Esophagus muscularis mucosa (tissue), 4 donors: ENCODE results near the gene MBOAT2. TPM values are rescaled to one million over a fixed set of nuclear protein-coding genes. Genes with fewer than 3 reads are reported as not detected.

ENCODE experiments used
- DNase-seq: peaks from one replicate; pipeline ENCODE4 v3.0.0-alpha.2; 2017; ENCODE audit errors: extremely low spot score
- H3K27ac ChIP-seq, 4 donors: fragments of 200-600 bp; sonication (generic); replicated peaks in 1 of 4; 1 replicate in 3 of 4; 2 replicates in 1 of 4; pipeline ENCODE4 v1.5.1; 2016 to 2019; ENCODE audit warnings: mild to moderate bottlenecking in 1 of 4
- H3K27me3 ChIP-seq, 4 donors: fragments of 200-600 bp; sonication (generic); one replicate each; pipeline versions ENCODE4 v1.5.1 to v1.6.0; 2016 to 2019
- H3K36me3 ChIP-seq, 4 donors: fragments of 200-600 bp; sonication (generic); one replicate each; pipeline ENCODE4 v1.5.1; 2016 to 2019
- H3K4me1 ChIP-seq, 4 donors: fragments of 200-600 bp; sonication (generic); one replicate each; pipeline ENCODE4 v1.5.1; 2016 to 2019
- H3K4me3 ChIP-seq, 4 donors: fragments of 200-600 bp; sonication (generic); 1 replicate in 2 of 4; 2 replicates in 2 of 4; pipeline ENCODE4 v1.5.1; 2016 to 2019; ENCODE audit warnings: mild to moderate bottlenecking in 4 of 4, moderate library complexity in 1 of 4
- H3K9me3 ChIP-seq, 4 donors: fragments of 200-600 bp; sonication (generic); 1 replicate in 3 of 4; 2 replicates in 1 of 4; pipeline ENCODE4 v1.5.1; 2016 to 2019
- EP300 ChIP-seq: sonication (generic); formaldehyde crosslinking; IDR thresholded peaks from one replicate; pipeline ENCODE4 v1.6.1; 2017; ENCODE audit warnings: antibody characterized with exemption
- POLR2A ChIP-seq: fragments of 450-650 bp; IDR thresholded peaks from one replicate; pipeline ENCODE4 v1.6.1; 2017; ENCODE audit warnings: antibody characterized with exemption, moderate library complexity, mild to moderate bottlenecking, low read depth
- POLR2AphosphoS5 ChIP-seq, 2 donors: sonication (generic); formaldehyde crosslinking; IDR thresholded peaks; one replicate each; pipeline ENCODE4 v1.6.1; 2017; ENCODE audit warnings: antibody characterized with exemption in 2 of 2
- WGBS: methylation state at CpG from one replicate; pipeline ENCODE4 v1.1.5; 2018; 5-methylcytosine and 5-hydroxymethylcytosine counted together
- intact Hi-C: fragments of 100-400 bp; cut with DNase I; formaldehyde crosslinking; loops from one replicate; pipeline ENCODE4 v1.15.1; 2023
- total RNA-seq, 4 donors: library from RNA; depleted of rRNA; stranded (reverse); fragments of >200 nt; gene quantifications; one replicate each; pipeline versions ENCODE4 v1.1.0 to v1.2.1, GENCODE V29; 2016
- TF ChIP-seq, protein P1 (sequence below), 3 experiments: fragments of 200-600 bp in 2 of 3; fragments of 450-650 bp in 1 of 3; sonication (generic) in 2 of 3; IDR thresholded peaks; one replicate each; pipeline ENCODE4 v1.5.1; 2017 to 2019; ENCODE audit warnings: antibody characterized with exemption in 3 of 3, mild to moderate bottlenecking in 2 of 3, moderate library complexity in 1 of 3

Gene MBOAT2
- total RNA-seq, 4 donors from 2014 or later, result 14.1 to 19.9 (median 17.0) TPM

DNA sequence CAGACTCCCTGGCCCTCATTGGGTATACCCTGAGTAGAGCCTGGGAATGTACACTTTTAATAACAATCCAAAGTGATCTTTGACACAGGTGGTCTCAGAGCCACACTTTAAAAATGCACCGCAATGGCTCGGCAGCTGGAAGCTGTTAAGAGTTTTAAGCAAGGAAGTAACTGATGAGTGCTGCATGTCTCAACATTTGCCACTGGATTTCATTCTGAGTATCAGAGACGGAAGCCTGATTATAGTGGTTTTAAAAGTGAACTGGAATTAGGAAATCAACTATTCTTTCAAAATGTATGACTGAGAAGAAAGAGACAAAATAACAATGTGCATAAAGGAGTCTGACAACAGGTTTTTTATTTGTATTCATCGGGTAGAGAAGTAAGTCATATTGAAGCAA lies 7.5 kb downstream of the MBOAT2 start:
- no peaks in the 10 kb centered on the region for H3K36me3 ChIP-seq
- WGBS, result 70% methylated on average over 4 of the region's 4 CpGs
- TF ChIP-seq, protein P1, sequence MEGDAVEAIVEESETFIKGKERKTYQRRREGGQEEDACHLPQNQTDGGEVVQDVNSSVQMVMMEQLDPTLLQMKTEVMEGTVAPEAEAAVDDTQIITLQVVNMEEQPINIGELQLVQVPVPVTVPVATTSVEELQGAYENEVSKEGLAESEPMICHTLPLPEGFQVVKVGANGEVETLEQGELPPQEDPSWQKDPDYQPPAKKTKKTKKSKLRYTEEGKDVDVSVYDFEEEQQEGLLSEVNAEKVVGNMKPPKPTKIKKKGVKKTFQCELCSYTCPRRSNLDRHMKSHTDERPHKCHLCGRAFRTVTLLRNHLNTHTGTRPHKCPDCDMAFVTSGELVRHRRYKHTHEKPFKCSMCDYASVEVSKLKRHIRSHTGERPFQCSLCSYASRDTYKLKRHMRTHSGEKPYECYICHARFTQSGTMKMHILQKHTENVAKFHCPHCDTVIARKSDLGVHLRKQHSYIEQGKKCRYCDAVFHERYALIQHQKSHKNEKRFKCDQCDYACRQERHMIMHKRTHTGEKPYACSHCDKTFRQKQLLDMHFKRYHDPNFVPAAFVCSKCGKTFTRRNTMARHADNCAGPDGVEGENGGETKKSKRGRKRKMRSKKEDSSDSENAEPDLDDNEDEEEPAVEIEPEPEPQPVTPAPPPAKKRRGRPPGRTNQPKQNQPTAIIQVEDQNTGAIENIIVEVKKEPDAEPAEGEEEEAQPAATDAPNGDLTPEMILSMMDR (IDR thresholded peaks at IDR 0.05), result no peak
- TF ChIP-seq EP300 (no peak), POLR2AphosphoS5 (IDR thresholded peaks at IDR 0.05) (no peak)
- no peak overlapping the region for H3K27ac ChIP-seq
- no peak for DNase-seq
- no peaks in the 10 kb centered on the region for H3K9me3 ChIP-seq
- peaks cover 0 to 1% (median 0%) of the 10 kb centered on the region in 4 donors for H3K4me1 ChIP-seq
- no peaks in the 10 kb centered on the region for H3K27me3 ChIP-seq
- intact Hi-C loops, result no loop called here
- no peak overlapping the region for H3K4me3 ChIP-seq

DNA sequence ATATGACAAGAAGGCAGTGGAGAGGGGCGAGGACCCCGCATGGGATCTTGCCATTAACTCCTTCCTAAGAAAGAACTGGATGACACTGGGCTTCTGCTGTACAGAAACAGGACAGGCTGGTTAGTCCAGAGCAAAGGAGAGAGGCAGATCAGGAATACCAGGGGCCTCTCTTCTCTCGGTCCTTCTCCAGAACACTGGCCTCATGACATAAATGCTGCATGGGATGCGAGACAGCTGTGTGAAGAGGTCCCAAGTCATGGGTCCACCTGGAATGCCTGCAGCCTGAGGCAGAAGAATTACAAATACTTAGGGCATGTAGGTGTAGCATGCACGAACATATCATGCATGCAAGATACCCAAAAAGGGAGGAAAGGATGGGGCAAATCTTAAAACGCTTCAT lies 9.1 kb downstream of the MBOAT2 start:
- no peak for DNase-seq
- H3K4me3 ChIP-seq, result no peak overlapping the region
- intact Hi-C loops, result no loop called here
- WGBS, result 88% methylated on average over 6 of the region's 6 CpGs
- H3K27me3 ChIP-seq, result no peaks in the 10 kb centered on the region
- H3K27ac ChIP-seq, result no peak overlapping the region
- TF ChIP-seq POLR2A, result no peak
- TF ChIP-seq, protein P1 (IDR thresholded peaks at IDR 0.05), result no peak
- no peak for TF ChIP-seq POLR2AphosphoS5 (IDR thresholded peaks at IDR 0.05)
- TF ChIP-seq EP300, result no peak
- no peaks in the 10 kb centered on the region for H3K9me3 ChIP-seq
- H3K4me1 ChIP-seq, result no peaks in the 10 kb centered on the region
- H3K36me3 ChIP-seq, result no peaks in the 10 kb centered on the region

DNA sequence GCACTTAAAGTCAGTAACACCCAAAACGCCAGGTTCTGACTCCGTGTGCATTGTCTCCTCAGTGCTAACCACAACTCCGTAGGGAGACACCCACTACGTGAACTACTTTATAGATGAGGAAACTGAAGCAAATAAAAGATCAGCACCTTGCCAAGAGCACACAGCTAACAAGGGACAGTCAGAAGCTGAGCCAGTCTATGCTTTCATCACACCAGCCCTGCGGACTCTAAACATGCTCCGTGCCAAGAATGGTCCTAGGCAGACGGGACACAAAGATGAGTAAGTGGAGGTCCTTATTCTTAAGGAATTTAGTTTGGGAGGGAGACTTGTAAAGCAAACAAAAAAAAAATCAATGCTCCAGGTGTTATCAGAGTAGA lies 9.6 kb downstream of the MBOAT2 start:
- intact Hi-C loops, result no loop called here
- H3K36me3 ChIP-seq, result no peaks in the 10 kb centered on the region

DNA sequence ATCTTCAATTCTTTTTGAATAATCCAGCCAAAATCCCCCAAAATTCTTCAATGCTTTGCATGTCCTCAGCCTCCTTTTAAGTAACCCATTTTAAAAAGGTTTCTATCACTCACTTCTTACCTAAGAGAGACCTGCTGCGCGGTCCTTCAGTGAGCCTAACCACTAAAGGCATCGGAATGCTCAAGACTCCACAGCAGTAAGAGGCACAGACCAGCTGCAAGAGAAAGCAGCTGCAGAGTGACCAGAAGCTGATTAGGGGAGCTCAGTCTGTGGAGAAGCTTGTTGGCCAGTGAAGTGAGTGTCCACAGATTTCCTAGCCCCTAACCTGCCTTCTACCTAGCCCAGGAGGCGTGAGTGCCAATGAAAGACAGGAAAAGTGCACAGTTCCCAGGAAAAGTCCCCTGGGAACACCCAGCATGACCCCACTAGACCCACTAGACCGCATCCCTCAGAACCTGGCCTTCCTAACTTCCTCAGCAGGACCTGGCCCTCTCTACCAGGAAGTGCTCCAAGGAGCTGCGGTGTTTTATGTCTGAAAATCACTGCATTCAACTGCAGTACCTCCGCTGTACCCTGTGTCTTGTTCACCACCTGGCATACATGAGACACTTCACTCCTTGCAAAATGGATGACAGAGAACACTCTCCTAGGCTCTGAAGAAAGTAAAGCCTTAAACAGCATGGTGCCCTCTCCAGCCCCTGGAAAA lies 10.1 kb downstream of the MBOAT2 start:
- intact Hi-C loops, result no loop called here

More for the DNA sequence above, 9.6 kb downstream of the MBOAT2 start:
- no peaks in the 10 kb centered on the region for H3K9me3 ChIP-seq
- no peak overlapping the region for H3K27ac ChIP-seq
- TF ChIP-seq POLR2A, result no peak
- no peaks in the 10 kb centered on the region for H3K4me1 ChIP-seq
- WGBS, result 90% methylated on average over 7 of the region's 7 CpGs
- H3K27me3 ChIP-seq, result no peaks in the 10 kb centered on the region
- no peak overlapping the region for H3K4me3 ChIP-seq
- no peak for DNase-seq

DNA sequence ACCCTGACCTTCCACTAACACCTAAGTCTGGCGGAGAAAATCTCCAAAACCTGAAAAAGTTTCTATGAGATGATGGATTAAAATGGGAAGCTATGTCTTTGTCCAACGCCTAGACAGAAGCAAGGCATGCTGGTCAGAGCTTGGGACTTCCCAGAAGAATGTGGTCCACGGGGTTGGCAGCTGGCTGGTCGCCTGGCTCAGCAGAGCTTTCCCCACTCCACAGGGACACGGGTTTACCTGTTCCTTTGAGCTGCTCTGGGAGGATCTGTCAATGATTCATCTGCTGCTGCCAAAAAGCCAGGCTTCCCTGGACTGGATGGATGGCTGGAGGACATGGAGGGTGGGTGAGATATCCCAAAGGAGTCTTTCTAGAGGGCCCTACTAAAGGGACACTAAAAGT lies 10.8 kb downstream of the MBOAT2 start:
- Histone ChIP-seq H3K27ac (no peak overlapping the region), H3K4me3 (no peak overlapping the region), H3K4me1 (peaks cover 0 to 6% (median 2%) of the 10 kb centered on the region in 4 donors), H3K27me3 (no peaks in the 10 kb centered on the region), H3K9me3 (no peaks in the 10 kb centered on the region), H3K36me3 (no peaks in the 10 kb centered on the region)
- WGBS, result 85% methylated on average over 4 of the region's 5 CpGs
- intact Hi-C loops, result no loop called here
- no peak for TF ChIP-seq POLR2A
- TF ChIP-seq, protein P1 (IDR thresholded peaks at IDR 0.05), result no peak
- no peak for TF ChIP-seq POLR2AphosphoS5 (IDR thresholded peaks at IDR 0.05)
- no peak for TF ChIP-seq EP300
- no peak for DNase-seq

More for the DNA sequence above, 10.1 kb downstream of the MBOAT2 start:
- TF ChIP-seq POLR2A (no peak), EP300 (no peak)
- TF ChIP-seq, protein P1 (IDR thresholded peaks at IDR 0.05), result no peak
- no peak overlapping the region for H3K4me3 ChIP-seq
- no peak for DNase-seq
- H3K4me1 ChIP-seq, result no peaks in the 10 kb centered on the region
- 95% methylated on average over 7 of the region's 7 CpGs for whole genome bisulfite sequencing
- no peaks in the 10 kb centered on the region for H3K36me3 ChIP-seq
- no peak overlapping the region for H3K27ac ChIP-seq
- H3K9me3 ChIP-seq, result no peaks in the 10 kb centered on the region
- H3K27me3 ChIP-seq, result no peaks in the 10 kb centered on the region
